NCI-H1105 treated with DMSO at 0.1 percent for 48 hours (cell line): ENCODE data around the gene CACNA1F.

Source experiments
- DNase-seq: peaks from one replicate; lab custom pipeline; 2025; lab: John Stamatoyannopoulos, UW

CACNA1F gene

DNA sequence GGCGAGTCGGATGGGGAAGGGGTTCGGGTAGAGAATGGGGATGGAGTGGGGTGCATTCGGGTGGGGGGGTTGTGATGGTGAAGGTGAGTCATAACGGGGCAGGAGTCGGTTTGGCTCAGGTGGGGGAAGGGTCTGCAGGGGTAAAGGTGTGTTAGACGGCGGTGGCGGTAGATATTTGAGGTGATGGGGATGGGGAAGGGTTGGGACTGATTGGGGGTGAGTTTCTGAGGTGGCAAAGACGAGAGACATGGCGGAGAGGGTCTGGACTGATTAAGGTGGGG, 33.9 kb downstream of the CACNA1F start:
- DNase-seq: no peak

DNA sequence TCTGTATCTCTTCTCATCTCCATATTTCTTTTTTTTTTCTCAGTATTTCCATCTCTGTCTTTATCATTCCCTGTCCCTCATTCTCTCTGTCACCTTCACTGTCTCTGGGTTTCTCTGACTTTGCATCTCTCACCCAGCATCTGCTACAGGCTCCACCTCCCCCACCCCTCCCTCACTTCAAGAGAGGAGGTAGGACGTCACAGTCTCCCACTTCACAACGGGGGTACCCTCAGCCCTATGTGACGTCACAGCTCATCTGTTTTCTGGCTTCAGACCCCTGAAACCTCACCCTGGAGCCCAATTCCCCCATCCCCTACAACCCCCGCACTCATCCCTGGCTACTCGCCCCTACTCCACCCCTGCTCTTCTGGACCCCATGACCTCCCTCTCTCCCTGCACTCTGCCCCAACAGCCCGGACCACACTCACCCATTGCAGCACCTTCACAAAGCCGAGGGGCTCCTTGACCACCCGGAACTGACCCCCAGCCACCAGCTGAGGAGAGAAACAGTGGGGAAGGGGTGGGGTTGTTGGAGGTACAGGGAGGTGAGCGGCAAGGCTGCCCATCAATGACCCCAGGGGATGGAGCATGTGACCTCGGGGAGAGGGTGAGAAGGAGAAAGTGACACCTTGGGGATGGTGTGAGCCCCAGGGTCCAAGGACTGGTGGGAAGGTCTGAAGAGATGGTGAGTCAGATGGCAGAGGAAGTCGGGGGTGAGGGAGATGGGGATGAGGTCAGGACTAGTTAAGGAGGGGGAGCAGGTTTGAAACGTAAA, 34.4 kb downstream of the CACNA1F start:
- DNase-seq: no peak

DNA sequence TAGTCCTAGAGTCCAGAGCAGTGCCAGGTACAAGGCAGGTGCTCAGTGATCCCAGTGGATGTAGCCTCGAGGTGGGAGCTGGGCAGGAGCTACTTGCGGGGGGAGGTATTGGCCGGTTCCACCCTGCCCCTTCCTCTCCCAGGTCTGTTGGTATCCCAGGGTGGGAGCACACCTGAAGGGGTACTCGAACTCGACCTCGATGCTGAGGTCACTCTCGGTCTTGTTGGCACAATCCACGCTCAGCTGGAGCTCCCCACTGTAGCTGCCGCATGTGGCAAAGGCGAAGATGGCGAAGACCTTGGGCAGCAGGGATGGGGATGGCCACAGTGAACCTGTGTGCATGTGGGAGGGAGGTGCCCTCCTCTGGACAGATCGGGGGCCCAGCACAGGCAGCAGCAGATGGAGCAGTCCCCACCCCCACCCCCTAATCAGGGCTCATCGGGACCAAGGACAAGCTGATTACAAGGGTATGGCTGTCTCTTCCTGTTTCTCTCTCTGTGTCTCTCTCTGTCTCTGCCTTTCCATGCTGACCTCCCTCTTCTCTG, 35.5 kb downstream of the CACNA1F start:
- DNase-seq: no peak

DNA sequence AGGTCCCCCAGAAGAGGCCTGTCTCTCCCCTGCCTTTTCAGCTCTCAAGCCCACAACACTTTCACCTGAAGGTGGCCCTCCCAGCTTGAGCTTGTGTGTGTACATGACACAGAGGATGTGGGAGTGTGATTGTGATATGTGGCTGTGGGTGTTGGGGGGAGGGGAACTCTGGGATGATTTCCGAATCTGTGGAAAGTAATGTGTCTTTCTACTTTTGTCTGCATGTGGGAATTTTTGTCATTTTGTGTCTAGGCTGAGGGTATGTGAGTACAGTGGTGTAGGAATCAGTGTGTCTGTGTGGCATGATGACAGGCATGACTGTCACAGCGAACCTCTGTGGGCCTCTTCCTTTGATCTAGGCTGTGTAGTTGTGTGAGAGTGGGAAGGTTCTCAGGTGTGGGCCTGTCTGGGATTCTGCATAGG, 39.6 kb downstream of the CACNA1F start:
- no peak for DNase-seq

DNA sequence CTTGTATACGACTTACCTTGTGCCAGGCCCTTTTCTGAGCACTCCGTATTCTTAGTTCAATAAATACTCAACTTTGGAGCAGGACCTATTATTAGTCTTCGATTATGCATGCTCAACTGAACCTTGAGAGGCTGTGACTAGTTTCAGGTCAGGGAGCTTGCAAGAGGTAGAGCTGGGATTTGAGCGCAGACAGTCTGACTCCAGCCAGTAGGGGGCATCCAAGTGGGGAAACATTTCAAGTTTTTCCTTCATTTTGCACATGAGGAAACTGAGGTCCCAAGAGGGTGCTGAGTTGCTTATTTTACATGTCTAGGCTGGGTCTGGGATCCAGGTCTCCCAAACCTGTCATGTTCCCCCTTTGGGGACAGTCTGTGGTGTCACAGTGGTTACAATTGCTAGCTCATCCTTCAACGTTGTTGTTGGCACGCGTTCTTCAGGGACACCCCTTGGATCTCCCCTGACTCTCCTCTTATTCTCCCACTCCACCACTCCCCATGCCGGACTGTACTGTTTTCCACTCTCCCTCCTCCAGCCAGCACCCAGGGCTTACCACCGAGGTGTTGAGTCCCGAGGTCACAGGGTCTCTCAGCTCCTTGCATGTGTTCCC, 40.3 kb downstream of the CACNA1F start:
- DNase-seq: peak; percentile 16

DNA sequence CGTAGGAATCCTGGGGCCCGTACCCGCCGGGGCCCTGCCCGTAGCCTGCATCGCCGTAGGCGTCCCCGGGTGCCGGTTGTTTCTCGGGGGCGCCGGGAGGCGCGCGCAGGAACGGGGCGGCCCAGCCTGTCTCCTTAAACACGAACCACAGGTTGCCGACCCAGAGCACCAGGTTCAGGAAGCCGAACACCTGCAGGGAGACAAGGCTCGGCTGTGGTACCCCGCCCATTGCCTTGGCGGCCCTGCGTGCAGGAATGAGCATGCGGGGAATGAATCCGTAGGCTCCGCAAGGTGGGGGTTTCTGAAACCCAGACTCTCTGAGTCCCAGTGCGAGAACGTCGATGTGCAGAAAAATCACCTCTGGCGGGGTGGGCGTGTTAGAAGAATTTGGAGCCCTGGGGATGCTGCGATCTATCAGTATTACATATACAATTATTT, 41.5 kb downstream of the CACNA1F start:
- DNase-seq: no peak

DNA sequence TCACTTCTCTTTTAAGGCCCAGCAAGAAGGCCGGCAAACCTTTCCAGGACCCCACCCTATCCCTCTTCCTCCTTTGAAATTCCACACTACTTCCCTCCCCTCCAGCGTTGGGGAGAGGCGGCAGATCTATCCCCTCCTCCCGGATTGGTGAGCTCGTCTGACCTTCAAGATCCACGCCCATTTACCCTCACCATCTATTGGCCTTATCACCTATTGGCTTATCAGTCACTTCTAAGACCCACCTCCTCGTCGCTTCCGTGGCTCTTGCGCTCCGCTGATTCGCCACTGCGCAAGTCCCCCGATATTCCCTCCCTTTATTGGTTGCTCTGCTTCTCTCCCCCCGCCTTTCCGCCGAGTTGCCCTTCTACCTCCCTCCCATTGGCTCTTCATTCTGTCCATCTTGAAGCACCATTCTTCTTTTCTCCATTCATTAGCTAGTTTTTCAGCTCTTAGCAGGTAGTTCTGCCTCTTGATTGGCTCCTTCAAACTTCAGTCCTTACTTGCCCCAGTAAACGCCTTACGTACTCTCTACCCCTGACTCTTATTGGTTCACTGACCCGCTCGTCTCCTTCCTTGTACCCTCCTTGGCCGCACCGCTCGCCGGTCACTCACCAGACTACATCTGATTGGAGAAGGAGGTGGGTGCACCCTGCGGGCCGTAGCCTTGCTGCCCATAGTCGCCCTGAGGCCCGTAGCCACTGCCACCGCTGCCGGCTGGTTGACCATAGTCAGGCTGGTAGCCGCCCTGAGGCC, 42.1 kb downstream of the CACNA1F start:
- DNase-seq: peak; percentile 100

DNA sequence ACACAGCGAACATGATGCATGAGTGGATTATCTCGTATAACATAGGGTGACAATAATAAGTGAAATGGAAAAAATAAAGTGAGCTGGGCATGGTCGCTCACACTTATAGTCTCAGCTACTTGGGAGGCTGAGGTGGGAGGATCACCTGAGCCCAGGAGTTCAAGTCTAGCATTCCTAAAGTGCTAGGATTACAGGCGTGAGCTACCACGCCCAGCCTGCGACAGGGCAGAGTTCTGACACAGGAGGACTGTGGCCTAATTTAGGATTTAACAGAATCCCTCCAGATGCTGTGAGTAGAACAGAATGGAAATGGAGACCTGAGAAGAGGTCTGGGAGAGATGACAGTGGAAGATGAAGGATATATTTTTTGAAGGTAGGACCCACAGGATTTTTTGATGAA, 43.5 kb downstream of the CACNA1F start:
- no peak for DNase-seq

DNA sequence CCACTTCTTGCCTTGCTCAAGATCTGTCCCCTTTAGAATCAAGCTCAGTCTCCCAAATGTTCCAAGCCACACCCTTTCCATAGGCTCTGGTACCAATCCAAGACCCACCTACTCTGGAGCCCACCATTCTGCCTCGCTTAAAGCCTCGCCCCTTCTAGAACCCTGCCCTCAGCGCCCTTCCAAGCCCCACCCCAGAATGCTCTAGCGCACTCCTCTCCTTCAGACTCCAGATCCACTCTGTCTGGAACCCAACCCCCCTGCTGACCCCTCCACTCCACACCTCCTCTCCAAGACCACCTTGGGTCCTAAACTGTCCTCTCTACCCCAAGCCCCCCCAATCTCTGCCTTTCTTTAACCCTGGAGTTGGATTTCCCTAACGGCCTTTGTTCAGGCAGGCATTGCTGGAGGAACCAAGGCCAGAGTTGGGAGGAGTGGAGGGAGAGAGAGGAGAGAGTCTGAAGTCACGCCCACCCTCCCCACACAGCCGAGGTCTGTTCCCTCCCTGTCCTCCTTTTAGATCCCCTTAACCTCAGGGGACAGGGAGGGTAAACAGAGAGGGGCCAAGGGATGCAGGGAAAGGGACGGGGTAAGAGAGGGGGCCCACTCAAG, 44.6 kb downstream of the CACNA1F start:
- no peak for DNase-seq

DNA sequence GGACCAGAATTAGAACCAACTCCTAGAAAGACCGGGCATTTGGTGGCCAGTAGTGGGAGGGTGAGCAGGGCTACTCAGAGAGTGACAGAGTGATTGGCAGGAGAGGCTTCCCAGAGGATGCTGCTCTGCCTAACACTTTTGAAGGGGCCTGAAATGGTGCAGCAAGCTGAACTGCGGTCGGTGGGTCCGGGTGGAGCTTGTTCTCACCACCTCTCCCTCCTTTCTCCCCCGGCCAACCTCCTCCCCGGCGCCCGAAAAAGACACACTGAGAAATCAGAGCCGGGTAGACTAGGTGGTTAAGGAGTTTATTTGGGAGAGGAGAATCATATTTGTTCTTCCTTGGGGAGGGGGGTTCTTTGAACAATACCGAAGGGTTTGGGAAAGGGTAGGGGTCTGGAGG, 45.6 kb downstream of the CACNA1F start:
- no peak for DNase-seq

DNA sequence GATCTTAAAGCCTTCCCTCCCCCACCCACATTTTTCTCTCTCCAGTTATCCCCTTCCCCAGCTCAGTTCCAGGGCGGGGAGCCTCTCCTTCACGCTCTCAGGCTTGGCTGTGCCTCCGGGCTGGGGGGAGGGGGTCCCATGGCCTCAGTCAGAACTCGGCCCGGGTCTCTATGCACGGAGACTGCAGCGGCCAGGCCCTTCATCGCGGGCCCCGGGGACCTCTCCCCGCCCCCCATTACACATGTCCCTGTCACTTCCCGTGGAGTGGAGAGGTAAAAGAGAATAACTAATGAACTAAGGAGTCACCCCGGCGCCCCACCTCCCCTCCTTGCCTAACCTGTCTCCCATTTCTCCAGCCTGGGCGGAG, 46.1 kb downstream of the CACNA1F start:
- no peak for DNase-seq

DNA sequence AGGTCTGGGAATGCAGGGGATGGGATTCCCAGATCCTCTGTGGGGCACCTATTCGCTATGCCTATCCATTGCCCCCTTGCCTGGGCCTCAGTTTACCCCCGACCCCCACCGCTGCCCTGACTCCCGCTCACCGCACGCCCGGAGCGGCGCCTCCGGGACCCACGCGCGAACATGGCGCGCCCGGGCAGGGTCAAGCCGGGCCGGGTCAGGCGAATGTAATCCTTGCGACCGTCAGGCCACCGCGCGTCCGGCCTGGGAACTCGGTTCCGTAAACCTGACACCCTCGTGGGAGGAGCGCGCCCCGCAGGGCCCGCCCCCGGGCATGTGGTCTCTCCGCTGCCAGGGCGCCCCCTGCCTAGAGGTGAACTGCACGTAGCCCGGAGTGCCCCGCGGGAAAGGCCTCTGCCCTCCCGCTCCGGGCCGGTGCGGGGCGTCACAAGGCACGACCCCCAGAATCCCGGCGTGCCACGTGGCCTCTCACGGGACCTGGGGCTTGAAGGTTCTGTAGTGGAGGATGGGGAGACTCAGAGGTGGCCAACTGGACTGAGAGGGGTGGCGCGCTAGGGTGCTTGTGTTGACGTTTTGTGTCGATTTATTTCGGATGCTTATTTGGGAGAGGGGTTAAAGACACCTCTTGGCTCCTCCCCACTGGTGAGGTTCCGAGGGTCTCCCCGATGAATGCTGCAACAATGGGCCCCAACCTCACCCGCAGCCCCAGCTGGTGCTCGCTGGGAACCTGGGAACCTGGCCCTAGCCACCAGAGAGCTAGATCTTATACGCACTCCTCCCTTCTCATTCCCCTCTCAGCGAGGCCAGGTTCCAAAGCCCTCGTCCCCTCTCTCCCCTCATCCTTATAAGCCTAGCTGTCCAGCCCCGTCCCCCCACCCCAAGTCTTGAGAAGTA, 46.8 kb downstream of the CACNA1F start, which contains the start of gene PRICKLE3:
Gene PRICKLE3 (minus strand): TSS at position 249 of the 903 bp plus-strand sequence. CDS start 76 bp downstream, at position 173.
- DNase-seq: peak; percentile 44

DNA sequence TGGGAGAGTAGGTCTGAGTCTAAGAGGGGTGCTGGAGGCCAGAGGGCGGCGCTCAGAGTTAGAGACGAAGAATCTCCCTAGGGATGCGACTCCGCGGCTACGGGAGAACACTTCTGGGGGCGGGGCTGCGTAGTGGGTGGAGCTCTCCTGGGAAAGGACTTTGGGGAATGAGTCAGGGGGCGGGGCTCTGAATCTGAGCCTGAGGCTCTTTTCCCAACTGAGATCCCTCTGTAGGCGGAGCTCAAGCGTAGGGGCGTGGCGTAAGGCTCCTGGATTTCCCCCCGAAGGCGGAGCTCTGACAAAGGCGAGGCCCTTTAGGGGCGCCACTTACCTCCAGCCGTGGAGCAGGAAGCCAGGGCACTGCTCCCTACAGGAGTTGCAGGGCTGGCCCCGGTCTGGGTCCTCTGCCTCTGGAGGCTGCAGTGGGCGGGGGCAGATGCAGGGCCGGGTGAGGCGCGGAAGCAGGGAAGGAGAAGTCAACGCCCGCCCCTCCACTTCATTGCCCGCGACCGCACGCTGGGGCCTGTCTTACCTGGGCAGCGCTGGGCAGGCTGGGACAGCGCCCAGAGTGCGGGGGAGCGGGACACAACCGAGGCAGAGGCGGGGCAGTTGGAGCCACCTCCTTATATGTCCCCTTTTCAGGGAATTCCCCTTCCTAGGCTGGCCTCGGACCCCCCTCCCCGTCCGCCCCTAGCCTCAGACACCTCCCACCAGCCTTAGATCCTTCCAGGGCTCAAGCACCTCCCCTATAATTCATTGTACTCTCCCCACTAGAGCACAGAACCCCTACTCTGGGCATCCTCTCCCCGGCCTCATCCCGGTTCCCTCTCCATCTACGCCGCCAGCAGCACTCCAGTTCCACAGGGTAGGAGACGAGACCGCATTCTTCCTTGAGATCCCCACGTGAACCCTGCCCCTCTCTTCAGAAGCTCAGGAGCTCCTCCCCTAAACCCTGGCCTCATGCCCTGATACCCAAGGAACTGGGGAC, 48.6 kb downstream of the CACNA1F start:
- DNase-seq: peak; percentile 79

DNA sequence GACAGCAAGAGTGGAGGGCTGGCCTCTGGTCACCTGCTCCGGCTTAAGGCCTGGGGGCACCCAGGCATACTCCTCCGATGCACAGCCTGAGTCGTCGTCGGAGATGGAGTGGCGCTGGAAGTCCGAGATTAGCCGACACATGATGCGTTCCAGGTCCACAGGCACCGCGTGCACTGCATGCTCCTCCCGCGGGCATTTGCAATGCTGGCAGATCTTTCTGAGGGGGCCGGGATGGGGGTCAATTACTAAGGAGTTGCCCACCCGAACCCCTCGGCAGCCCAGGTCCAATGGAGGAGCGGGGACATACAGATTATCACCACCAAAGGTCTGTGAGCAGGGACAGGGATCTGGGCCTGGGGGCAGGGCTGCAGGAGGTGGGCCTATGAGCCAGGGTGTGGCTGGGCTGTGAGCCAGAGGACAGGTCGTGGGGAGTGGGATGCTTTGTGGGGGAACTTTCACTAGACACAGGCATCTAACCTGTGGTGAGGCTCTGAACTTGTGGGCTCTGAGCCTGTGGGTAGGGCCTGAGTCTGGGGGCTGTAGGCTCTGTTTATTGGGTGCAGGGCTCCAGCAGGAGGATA, 49.3 kb downstream of the CACNA1F start:
- no peak for DNase-seq

DNA sequence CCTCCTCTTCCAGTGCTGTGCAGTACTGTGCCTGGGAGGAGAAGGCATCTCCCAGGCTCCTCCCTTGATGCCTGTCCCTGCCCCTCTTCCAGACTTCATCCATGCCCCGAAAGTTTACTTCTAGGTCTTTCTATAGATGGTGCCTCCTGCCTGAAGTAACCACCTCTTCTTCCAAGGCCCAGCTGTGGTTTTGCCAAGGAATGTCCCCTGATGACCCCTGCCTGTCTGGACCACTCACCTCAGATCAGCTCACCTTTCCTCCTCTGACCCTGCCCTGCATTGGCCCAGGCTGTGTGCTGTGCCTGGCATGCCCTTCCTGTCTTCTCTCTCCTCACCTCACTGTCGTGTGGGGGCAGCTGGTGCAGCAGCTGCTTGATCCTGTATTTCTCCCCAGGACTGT, 53.8 kb downstream of the CACNA1F start:
- DNase-seq: no peak

DNA sequence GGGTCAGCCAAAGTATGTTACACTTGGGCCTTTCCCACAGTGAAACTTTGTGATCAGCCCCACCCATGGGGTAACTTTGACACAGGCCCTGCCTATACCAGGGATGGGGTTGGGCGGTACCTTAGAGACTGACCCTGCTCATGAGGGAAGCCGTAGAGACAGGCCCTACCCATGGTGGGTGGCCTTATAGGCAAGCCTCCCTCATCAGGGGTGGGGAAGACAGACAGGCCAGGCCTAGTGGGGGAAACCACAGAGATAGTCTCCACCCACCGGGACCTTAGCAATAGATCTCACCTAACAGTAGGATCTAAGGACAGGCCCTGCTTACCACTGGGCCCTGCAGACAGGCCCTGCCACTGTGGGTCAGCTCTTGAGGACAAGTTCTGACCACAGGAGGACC, 54.6 kb downstream of the CACNA1F start:
- DNase-seq: no peak

DNA sequence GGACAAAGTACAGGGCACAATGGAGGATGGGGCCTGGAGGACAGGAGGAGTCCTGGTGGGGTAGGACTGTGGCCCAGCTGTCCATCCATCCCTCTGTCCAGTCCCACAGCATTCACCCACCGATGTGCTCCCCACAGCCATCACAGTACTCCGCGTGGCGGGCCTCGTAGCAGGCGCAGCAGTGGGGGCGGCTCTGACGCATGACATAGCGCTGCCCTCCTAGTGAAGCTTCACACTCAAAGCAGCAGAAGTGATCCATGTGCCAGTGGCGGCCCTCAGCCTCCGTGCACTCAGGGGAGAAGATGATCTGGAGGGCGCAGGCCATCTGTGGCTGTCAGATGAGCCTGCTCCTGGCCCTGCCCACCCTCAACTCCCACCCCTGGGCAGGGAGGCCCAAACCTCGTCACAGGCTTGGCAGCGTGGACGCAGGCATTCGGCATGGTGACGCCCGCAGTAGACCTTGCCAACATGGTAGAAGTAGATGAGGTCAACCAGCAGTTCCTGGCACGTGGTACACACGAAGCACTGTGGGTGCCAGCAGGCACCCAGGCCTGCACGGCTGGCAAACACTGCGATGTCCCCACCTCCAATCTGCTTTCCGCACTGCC, 55.2 kb downstream of the CACNA1F start:
- no peak for DNase-seq

DNA sequence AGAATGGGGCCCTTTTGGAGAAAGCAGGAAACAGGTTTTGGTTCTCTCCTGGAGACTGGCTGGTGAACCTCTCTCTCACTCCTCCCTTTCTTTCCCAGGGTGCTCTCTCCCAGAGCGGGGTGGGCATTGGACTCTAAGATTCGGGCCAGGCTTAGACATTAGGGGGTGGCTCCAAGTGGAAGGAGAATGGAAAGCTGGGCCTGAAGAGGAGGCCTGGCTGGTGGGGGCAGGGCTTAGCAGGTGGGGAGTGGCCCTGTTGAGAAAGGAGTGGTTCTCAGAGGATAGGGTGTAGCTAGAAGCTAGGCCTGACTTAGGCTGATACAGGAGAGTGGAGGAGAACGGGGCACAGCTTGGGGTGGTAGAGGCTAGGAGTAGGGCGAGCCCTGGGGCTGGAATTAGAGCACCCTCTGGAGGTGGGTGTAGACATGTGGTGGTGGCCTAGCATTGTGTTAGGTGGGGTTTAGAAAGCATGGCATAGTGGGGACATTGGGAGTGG, 55.8 kb downstream of the CACNA1F start:
- no peak for DNase-seq
